Measurements from ENCODE around the gene SLCO4A1.

DNA sequence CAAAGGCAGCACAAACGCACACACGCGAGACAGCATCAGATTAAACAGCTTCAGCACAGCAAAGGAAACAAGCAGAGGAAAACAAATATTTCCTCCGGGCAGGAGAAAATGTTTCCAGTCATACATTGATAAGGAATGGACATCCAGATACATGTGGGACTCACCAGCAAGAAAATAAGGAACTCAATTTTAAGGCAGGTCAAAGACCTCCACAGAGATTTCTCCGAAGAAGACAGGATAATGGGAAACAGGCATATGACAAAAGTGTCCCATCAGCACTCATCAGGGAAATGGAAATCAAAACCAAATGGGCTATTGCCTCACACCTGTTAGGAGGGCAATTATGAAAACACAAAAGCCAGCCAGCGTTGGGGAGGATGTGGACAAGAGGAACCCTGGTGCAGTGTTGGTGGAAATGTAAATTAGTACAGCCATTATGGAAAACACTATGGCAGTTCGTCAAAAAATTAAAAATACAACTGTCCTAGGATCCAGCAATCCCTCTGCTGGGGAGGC lies 9.7 kb upstream of the SLCO4A1 start:
- TF ChIP-seq, protein P1, sequence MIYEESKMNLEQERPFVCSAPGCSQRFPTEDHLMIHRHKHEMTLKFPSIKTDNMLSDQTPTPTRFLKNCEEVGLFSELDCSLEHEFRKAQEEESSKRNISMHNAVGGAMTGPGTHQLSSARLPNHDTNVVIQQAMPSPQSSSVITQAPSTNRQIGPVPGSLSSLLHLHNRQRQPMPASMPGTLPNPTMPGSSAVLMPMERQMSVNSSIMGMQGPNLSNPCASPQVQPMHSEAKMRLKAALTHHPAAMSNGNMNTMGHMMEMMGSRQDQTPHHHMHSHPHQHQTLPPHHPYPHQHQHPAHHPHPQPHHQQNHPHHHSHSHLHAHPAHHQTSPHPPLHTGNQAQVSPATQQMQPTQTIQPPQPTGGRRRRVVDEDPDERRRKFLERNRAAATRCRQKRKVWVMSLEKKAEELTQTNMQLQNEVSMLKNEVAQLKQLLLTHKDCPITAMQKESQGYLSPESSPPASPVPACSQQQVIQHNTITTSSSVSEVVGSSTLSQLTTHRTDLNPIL (CRISPR knock-in tag; IDR thresholded peaks at IDR 0.05): no peak
- no peak for TF ChIP-seq SETDB1 (IDR thresholded peaks at IDR 0.05; ENCODE audit: low read length)
- TF ChIP-seq, protein P2, sequence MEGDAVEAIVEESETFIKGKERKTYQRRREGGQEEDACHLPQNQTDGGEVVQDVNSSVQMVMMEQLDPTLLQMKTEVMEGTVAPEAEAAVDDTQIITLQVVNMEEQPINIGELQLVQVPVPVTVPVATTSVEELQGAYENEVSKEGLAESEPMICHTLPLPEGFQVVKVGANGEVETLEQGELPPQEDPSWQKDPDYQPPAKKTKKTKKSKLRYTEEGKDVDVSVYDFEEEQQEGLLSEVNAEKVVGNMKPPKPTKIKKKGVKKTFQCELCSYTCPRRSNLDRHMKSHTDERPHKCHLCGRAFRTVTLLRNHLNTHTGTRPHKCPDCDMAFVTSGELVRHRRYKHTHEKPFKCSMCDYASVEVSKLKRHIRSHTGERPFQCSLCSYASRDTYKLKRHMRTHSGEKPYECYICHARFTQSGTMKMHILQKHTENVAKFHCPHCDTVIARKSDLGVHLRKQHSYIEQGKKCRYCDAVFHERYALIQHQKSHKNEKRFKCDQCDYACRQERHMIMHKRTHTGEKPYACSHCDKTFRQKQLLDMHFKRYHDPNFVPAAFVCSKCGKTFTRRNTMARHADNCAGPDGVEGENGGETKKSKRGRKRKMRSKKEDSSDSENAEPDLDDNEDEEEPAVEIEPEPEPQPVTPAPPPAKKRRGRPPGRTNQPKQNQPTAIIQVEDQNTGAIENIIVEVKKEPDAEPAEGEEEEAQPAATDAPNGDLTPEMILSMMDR (IDR thresholded peaks at IDR 0.05 in 2 of 3, conservative IDR thresholded peaks at IDR 0.05 in 1 of 3; ENCODE audit: insufficient read depth in 2 of 3, low read depth in 1 of 3, low read length in 3 of 3): no peak
- no peak for TF ChIP-seq JUN (IDR thresholded peaks at IDR 0.05; ENCODE audit: borderline replicate concordance, low read depth, low read length)
- TF ChIP-seq JUN (CRISPR knock-in tag; IDR thresholded peaks at IDR 0.05; ENCODE audit: borderline replicate concordance): no peak
- TF ChIP-seq, protein P3, sequence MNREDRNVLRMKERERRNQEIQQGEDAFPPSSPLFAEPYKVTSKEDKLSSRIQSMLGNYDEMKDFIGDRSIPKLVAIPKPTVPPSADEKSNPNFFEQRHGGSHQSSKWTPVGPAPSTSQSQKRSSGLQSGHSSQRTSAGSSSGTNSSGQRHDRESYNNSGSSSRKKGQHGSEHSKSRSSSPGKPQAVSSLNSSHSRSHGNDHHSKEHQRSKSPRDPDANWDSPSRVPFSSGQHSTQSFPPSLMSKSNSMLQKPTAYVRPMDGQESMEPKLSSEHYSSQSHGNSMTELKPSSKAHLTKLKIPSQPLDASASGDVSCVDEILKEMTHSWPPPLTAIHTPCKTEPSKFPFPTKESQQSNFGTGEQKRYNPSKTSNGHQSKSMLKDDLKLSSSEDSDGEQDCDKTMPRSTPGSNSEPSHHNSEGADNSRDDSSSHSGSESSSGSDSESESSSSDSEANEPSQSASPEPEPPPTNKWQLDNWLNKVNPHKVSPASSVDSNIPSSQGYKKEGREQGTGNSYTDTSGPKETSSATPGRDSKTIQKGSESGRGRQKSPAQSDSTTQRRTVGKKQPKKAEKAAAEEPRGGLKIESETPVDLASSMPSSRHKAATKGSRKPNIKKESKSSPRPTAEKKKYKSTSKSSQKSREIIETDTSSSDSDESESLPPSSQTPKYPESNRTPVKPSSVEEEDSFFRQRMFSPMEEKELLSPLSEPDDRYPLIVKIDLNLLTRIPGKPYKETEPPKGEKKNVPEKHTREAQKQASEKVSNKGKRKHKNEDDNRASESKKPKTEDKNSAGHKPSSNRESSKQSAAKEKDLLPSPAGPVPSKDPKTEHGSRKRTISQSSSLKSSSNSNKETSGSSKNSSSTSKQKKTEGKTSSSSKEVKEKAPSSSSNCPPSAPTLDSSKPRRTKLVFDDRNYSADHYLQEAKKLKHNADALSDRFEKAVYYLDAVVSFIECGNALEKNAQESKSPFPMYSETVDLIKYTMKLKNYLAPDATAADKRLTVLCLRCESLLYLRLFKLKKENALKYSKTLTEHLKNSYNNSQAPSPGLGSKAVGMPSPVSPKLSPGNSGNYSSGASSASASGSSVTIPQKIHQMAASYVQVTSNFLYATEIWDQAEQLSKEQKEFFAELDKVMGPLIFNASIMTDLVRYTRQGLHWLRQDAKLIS (CRISPR knock-in tag; IDR thresholded peaks at IDR 0.05): no peak
- no peak for TF ChIP-seq ZNF384 (IDR thresholded peaks at IDR 0.05; ENCODE audit: low read depth, low read length)
- TF ChIP-seq RBFOX2 (IDR thresholded peaks at IDR 0.05; ENCODE audit: low read depth, low read length): no peak

All from K562 (cell line).